DOHH2 (cell line): ENCODE results near the gene GPRC5B.

Experiments
- CTCF ChIP-seq: fragments of 200-600 bp; sonication (generic); IDR thresholded peaks from one replicate; pipeline ENCODE4 v1.5.1; 2014; ENCODE audit warnings: antibody characterized with exemption, mild to moderate bottlenecking, low read depth, low read length; ENCODE audit not compliant: poor library complexity, severe bottlenecking
- EZH2phosphoT487 ChIP-seq: fragments of 200-600 bp; sonication (generic); IDR thresholded peaks from 2 replicates; pipeline ENCODE4 v1.6.1; 2017; ENCODE audit warnings: borderline replicate concordance, mild to moderate bottlenecking, antibody characterized with exemption, low read length, moderate library complexity, mixed read lengths

- TF ChIP-seq CTCF, result no peak
- TF ChIP-seq EZH2phosphoT487, result no peak
These were observed 73.6 kb downstream of the GPRC5B start for GRCh38 chr16:19810817-19811731.
